Jurkat, Clone E6-1 (cell line): Measurements from ENCODE around the gene SEMA5A.

ENCODE experiments used
- DNase-seq: peaks from one replicate; pipeline ENCODE4 v3.0.0-alpha.2; 2011; ENCODE audit warnings: low read depth, low spot score
- H3K4me3 ChIP-seq: 2 replicates; pipeline ENCODE4 v1.5.1; 2011; ENCODE audit warnings: mild to moderate bottlenecking, low read length, control low read depth, moderate library complexity

Gene SEMA5A

DNA sequence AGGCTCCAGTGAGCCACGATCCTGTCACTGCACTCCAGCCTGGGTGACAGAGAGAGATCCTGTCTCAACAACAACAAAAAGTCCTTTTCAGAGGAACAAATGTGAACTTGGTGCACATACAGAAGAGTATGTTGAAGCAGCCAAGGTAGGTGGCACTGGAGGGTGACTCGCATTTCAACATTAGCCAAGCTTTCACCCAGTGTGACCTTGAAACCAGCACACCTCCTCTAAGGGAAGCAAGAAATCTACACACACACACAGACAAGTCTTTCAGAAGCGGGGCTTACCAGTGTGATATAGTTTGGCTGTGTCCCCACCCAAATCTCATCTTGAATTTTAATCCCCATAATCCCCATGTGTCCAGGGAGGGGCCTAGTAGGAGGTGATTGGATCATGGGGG lies 225.2 kb downstream of the SEMA5A start:
- no peak overlapping the region for H3K4me3 ChIP-seq
- no peak for DNase-seq

DNA sequence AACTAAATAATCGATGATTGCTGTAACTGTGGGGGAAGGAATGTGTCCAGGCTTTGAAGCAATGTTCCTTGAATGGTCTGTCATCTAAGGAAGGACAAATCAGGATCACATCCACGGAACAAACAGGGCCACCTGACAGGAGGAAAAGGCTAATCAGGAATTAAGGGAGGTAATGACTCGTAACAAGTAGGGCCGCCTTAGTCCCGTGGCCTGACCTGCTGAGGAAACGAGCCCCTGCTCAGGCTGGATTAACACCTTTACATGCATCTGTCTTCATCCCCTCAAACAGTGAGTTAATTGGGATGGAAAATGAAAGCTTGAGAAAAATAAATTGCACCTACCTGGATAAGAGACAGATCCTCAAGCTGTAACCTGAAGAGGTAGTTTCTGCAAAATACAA lies 227.8 kb downstream of the SEMA5A start:
- no peak overlapping the region for H3K4me3 ChIP-seq
- no peak for DNase-seq

GRCh38 chr5:9316733-9317132 lies 229.1 kb downstream of the SEMA5A start:
- DNase-seq = no peak
- H3K4me3 ChIP-seq = no peak overlapping the region

DNA sequence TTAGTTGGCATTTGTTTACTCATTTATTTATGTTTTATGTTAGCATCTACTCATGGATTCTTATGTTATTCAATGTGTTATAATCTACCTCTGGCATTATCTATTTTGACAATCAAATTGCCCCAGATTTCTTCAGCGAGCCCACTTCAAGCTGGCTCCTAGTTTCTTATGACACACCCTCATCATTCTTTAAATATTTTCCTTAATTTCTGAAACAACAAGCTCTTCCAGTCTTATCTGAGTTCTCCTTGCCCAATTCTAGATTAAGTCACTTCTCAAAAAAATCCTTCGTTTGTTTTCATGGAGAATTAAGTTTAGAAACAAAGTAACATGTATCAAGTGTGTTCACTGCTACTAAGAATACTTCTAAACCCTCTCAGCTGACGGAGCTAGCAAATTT lies 229.8 kb downstream of the SEMA5A start:
- no peak for DNase-seq
- H3K4me3 ChIP-seq = no peak overlapping the region

GRCh38 chr5:9314558-9314957 lies 231.3 kb downstream of the SEMA5A start:
- DNase-seq = no peak
- H3K4me3 ChIP-seq = no peak overlapping the region

GRCh38 chr5:9313751-9314150 lies 232.1 kb downstream of the SEMA5A start:
- H3K4me3 ChIP-seq = no peak overlapping the region
- no peak for DNase-seq

DNA sequence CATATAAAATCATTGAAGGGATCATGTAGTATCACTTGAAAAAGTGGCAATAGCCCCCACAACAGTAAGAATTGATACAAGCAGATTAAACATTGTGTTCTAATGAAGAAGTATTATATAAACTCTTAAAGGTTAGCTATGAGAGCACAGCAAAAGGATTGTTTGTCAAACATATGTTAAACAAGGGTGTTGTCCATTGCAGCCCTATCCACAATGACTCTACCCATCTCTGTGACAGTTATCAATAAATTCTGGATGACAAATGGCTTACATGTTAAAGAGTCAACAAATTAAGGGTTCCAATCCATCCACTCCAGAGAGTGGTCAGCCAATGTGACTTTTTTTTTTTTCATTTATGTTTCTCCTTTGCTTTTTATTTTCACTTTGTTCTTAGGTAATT lies 238.7 kb downstream of the SEMA5A start:
- no peak for DNase-seq
- H3K4me3 ChIP-seq = no peak overlapping the region

- DNase-seq = no peak
- no peak overlapping the region for H3K4me3 ChIP-seq
Observed at GRCh38 chr5:9302218-9302617, 243.7 kb downstream of the SEMA5A start.

DNA sequence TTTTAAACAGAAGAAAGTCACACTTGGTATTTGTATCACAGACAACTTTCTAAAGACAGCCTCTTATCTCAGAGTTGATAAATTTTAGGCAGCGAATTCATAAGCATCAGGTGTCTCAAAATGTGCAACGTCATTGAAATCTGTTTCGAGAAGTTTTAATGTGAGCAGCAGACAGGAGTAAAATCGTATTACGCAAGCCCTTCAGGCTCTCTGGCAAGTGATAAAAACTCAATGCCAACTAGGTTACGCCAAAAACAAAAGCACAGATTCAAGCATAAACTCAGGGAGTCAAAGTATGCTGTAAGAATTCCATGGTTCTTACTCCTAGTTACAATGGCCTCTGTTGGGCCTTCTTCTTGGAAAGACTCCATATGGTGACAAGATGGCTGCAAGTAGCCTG lies 244.7 kb downstream of the SEMA5A start:
- DNase-seq = no peak
- no peak overlapping the region for H3K4me3 ChIP-seq

DNA sequence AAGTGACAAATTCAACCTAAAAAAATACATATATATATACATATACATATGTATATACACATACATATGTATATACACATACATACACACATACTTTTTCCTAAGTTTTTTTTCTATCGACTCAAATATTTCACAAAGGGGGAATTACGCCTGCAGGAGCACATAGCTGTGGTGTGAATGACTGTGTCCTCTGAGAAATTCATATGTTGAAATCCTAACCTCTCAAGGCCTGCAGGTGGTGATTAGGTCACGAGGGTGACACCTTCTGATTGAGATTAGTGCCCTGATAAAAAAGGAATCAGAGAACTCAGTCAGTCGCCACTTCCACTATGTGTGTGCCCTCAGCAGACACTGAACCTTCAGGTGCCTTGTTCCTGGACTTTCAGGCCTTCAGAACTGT lies 248.7 kb downstream of the SEMA5A start:
- no peak overlapping the region for H3K4me3 ChIP-seq
- no peak for DNase-seq

GRCh38 chr5:9295466-9295801 lies 250.4 kb downstream of the SEMA5A start:
- DNase-seq = no peak
- no peak overlapping the region for H3K4me3 ChIP-seq

GRCh38 chr5:9294793-9295465 lies 250.9 kb downstream of the SEMA5A start:
- DNase-seq = no peak
- H3K4me3 ChIP-seq = no peak overlapping the region

DNA sequence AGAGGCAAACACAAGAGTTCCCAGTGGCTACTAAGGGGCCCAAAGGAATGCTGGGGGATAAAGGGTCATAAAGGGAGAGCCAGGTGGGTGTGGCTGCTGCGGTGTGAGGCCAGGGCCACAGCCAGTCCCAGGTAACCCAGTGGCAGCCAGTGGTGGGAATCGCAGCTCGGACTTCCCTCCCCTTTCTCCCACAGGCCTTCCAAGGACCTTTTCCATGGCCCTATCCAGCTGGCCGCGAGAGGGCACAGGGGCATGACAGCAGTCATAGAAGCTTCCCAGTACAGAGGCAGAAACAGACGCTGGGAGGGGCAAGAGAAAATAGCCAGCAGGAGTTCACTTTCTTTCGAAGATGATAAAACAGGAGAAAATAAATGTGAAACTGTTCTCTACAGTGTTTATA lies 257.6 kb downstream of the SEMA5A start:
- H3K4me3 ChIP-seq = no peak overlapping the region
- no peak for DNase-seq

DNA sequence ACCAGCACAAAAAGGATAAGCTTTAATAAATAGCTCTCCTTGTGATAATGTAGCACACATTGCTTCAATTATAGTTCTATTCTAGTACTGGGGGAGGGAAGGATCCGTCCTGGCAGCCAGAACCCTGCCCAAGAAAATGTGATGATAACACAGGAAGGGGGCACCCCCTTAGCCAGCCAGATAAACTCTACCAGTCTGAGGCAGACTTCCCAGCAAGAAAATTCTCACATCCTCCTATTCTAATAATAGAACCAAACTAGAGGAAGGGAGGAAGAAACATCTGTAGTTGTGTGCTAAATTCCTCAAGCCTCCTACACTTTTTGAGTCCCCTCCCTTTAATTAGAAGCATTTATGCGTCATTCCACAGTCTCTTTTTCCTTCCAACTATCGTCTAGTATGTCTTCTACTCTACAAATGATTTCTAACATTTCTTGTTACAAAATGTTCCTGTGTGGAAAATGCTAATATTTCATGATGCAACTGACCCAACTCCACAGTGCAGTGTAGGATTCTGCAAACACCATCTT lies 261.0 kb downstream of the SEMA5A start:
- DNase-seq = no peak

DNA sequence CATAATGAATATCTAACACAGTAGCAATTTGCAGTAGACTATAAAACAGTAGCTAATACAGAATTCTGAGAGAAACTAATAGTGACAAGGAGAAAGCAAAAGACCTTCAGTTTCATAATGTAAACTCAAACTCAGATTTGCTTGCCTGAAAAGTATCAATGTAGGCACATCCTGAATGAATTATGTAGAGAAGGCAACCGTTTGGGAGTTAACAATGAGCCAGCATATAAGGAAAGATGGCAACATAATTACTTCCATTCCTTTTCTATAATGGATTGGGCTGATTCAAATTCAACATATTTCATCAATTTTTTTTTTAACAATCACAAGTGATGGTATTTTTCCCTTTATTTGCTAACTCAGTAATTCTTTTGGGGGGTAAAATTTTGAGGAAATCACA lies 261.6 kb downstream of the SEMA5A start:
- no peak overlapping the region for H3K4me3 ChIP-seq
- no peak for DNase-seq

More for the DNA sequence above, 261.0 kb downstream of the SEMA5A start:
- no peak overlapping the region for H3K4me3 ChIP-seq

- no peak overlapping the region for H3K4me3 ChIP-seq
- no peak for DNase-seq
Observed at GRCh38 chr5:9283473-9283872, 262.4 kb downstream of the SEMA5A start.

GRCh38 chr5:9283021-9283420 lies 262.9 kb downstream of the SEMA5A start:
- no peak overlapping the region for H3K4me3 ChIP-seq
- no peak for DNase-seq

- H3K4me3 ChIP-seq = no peak overlapping the region
- DNase-seq = no peak
Observed at GRCh38 chr5:9282211-9282610, 263.7 kb downstream of the SEMA5A start.

DNA sequence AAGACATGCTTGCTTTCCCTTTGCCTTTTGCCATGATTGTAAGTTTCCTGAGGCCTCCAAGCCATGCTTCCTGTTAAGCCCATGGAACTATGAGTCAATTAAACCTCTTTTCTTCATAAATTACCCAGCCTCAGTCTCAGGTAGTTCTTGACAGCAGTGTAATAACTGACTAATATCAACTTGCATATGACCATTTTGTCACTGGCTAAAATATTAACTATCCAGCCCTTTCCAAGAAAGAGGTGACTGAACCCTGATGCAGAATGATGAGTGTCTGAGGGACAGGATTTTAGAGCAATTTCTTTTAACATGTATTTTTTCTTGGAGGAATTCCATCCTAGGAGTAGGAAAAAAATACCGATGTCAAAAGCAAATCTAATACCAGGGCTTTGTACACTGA lies 266.1 kb downstream of the SEMA5A start:
- H3K4me3 ChIP-seq = no peak overlapping the region
- DNase-seq = no peak

DNA sequence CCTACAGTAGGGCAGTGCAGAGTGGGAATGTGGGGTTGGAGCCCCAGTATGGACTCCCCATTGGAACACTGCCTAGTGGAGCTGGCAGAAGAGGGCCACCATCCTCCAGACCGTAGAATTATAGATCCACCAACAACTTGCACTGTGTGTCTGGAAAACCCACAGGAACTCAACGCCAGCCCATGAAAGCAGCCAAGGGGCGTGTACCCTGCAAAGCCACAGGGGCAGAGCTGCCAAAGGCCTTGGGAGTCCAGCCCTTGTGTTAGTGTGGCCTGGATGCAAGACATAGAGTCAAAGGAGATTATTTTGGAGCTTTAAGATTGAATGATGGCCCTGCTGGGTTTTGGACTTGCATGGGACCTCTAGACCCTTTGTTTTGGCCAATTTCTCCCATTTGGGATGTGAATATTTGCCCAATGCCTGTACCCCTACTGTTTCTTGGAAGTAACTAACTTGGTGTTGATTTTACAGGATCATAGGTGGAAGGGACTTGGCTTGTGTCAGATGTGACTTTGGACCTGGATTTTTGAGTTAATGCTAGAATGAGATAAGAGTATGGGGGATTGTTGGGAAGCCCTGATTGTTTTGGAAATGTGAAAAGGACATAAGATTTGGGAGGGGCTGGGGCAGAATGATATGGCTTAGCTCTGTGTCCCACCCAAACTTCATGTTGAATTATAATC lies 266.8 kb downstream of the SEMA5A start:
- no peak overlapping the region for H3K4me3 ChIP-seq
- no peak for DNase-seq

DNA sequence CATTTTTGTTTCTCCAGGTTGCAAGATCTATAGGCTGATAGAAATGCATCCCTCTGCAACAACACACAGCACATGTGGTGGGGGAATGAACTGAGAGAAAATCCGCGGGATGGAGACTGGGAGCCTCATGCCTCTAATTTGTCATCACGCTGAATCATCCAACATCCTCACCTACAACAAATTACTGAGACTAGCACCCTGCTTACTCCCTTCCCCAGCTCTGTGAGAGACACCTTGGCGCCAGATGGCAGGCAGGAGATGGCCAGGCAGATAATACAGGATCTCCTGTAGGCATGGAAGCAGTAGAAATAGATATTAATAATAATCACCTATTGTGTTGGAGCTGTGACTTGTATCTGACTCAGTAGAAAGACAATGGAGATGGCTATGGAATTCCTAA lies 276.9 kb downstream of the SEMA5A start:
- H3K4me3 ChIP-seq = no peak overlapping the region
- DNase-seq = no peak
